A549 treated with CORT108297 at 1 μM for 4 hours (cell line): ENCODE data around the gene HBE1. TPM values are rescaled to one million over a fixed set of nuclear protein-coding genes. Genes with fewer than 3 reads are reported as not detected.

Experiments
- total RNA-seq: library from RNA; stranded (reverse); fragments of 200-300 nt; extraction: Qiagen RNA extraction; gene quantifications from 5 replicates; pipeline ENCODE4 v1.2.3, GENCODE V29; 2022

The HBE1 gene
- 0.15 to 0.29 TPM (median 0.21 TPM) in 3 of 5 replicates, not detected in the others for total RNA-seq

DNA sequence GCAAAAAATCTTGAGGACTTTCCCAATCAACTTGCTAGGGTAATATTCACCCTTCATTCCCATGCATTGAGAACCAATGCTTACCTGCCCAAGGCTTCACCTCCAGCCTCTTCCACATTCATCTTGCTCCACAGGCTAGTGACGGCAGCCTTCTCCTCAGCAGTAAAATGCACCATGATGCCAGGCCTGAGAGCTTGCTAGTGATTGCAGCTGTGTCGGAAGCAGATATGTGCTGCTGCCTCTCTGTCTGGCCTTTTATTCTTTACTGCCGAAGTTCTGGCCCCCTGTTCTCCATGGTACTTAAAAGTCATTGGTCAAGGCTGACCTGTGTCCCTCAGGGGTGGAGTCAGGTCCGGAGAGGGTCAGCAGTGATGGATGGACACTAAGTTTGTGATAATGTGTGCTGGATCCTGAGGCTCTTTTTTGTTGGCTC lies at the start of gene HBE1:
HBE1 (minus strand) TSS at position 231 of the 433 bp plus-strand sequence; CDS start at position 176, 55 bp downstream.

DNA sequence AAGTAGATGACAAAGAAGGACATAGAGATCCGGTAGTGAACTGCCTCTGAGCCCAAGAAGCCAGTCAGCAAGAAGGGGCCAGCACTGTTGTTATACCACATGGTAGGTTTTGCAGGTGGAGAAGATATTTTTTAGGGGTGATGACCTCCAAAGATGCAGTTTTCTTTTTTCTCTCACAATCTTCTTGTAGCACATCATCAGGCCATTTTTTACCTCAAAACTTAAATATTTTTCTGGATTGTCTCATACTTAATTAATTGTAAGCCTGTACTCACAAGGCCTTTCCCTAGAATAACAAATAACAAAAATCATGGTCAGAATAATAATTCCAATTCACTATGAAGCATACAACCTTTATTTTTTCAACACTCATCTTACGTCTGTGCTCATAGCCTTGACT lies 32.1 kb upstream of the HBE1 start, which contains the start of gene OR51B4:
OR51B4 (minus strand) TSS at position 101 of the 400 bp plus-strand sequence; CDS start at position 101, 0 bp downstream.

DNA sequence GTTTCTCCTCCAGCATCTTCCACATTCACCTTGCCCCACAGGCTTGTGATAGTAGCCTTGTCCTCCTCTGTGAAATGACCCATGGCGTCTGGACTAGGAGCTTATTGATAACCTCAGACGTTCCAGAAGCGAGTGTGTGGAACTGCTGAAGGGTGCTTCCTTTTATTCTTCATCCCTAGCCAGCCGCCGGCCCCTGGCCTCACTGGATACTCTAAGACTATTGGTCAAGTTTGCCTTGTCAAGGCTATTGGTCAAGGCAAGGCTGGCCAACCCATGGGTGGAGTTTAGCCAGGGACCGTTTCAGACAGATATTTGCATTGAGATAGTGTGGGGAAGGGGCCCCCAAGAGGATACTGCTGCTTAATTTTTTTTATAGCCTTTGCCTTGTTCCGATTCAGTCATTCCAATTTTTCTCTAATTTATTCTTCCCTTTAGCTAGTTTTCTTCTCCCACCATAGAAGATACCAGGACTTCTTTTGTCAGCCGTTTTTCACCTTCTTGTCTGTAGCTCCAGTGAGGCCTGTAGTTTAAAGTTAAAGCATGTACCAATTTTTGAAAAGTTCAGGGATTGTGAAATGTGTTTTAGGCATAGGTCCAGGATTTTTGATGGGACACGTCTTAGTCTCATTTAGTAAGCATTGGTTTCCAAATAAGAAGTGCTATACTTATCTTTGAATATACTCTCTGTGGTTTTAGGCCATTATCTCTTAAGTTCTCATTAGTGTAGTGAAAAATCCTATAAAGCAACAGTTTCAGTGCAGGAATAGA lies 14.9 kb downstream of the HBE1 start, which contains the start of gene HBG2:
HBG2 (minus strand) TSS at position 136 of the 768 bp plus-strand sequence; CDS start at position 83, 53 bp downstream.

DNA sequence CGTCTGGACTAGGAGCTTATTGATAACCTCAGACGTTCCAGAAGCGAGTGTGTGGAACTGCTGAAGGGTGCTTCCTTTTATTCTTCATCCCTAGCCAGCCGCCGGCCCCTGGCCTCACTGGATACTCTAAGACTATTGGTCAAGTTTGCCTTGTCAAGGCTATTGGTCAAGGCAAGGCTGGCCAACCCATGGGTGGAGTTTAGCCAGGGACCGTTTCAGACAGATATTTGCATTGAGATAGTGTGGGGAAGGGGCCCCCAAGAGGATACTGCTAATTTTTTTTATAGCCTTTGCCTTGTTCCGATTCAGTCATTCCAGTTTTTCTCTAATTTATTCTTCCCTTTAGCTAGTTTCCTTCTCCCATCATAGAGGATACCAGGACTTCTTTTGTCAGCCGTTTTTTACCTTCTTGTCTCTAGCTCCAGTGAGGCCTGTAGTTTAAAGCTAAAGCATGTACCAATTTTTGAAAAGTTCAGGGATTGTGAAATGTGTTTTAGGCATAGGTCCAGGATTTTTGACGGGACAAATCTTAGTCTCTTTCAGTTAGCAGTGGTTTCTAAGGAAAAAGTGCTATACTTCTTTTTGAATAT lies 19.8 kb downstream of the HBE1 start, which contains the start of gene HBG1:
HBG1 (minus strand) TSS at position 51 of the 590 bp plus-strand sequence. CDS start 53 bp downstream, outside the sequence.

DNA sequence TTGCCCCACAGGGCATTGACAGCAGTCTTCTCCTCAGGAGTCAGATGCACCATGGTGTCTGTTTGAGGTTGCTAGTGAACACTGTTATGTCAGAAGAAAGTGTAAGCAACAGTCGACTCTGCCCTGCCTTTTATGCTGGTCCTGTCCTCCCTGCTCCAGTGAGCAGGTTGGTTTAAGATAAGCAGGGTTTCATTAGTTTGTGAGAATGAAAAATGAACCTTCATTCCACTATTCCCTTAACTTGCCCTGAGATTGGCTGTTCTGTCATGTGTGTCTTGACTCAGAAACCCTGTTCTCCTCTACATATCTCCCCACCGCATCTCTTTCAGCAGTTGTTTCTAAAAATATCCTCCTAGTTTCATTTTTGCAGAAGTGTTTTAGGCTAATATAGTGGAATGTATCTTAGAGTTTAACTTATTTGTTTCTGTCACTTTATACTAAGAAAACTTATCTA lies 35.3 kb downstream of the HBE1 start, which contains the start of gene HBD:
HBD (minus strand) TSS at position 103 of the 454 bp plus-strand sequence; CDS start at position 53, 50 bp downstream.

DNA sequence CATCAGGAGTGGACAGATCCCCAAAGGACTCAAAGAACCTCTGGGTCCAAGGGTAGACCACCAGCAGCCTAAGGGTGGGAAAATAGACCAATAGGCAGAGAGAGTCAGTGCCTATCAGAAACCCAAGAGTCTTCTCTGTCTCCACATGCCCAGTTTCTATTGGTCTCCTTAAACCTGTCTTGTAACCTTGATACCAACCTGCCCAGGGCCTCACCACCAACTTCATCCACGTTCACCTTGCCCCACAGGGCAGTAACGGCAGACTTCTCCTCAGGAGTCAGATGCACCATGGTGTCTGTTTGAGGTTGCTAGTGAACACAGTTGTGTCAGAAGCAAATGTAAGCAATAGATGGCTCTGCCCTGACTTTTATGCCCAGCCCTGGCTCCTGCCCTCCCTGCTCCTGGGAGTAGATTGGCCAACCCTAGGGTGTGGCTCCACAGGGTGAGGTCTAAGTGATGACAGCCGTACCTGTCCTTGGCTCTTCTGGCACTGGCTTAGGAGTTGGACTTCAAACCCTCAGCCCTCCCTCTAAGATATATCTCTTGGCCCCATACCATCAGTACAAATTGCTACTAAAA lies 42.9 kb downstream of the HBE1 start, which contains the start of gene HBB:
HBB (minus strand) TSS at position 340 of the 579 bp plus-strand sequence; CDS start at position 290, 50 bp downstream.

Other genes starting within 250 kb of the HBE1 start
- gene OR52J3, start 223.4 kb downstream of the HBE1 start, total RNA-seq, result not detected in 5 replicates
- not detected in 5 replicates for gene OR52E2, start 210.3 kb downstream of the HBE1 start, total RNA-seq
- not detected in 5 replicates for gene OR52E1, start 200.4 kb downstream of the HBE1 start, total RNA-seq
- gene OR52A5, start 131.6 kb downstream of the HBE1 start, total RNA-seq, result not detected in 5 replicates
- gene OR52A1, start 115.2 kb downstream of the HBE1 start, total RNA-seq, result not detected in 5 replicates
- not detected in 5 replicates for gene OR51V1, start 69.3 kb downstream of the HBE1 start, total RNA-seq
- not detected in 5 replicates for gene HBB, start 42.9 kb downstream of the HBE1 start, total RNA-seq
- not detected in 5 replicates for gene HBD, start 35.5 kb downstream of the HBE1 start, total RNA-seq
- gene HBG1, start 20.1 kb downstream of the HBE1 start, total RNA-seq, result not detected in 5 replicates
- gene HBG2, start 15.2 kb downstream of the HBE1 start, total RNA-seq, result not detected in 5 replicates
- gene OR51B4, start 32.0 kb upstream of the HBE1 start, total RNA-seq, result not detected in 5 replicates
- not detected in 5 replicates for gene OR51B2, start 54.4 kb upstream of the HBE1 start, total RNA-seq
- not detected in 5 replicates for gene OR51B5, start 73.6 kb upstream of the HBE1 start, total RNA-seq
- gene OR51B6, start 81.6 kb upstream of the HBE1 start, total RNA-seq, result not detected in 5 replicates
- not detected in 5 replicates for gene OR51M1, start 113.9 kb upstream of the HBE1 start, total RNA-seq
- not detected in 5 replicates for gene OR51Q1, start 152.2 kb upstream of the HBE1 start, total RNA-seq
- gene OR51I1, start 171.6 kb upstream of the HBE1 start, total RNA-seq, result not detected in 5 replicates
- gene OR51I2, start 179.4 kb upstream of the HBE1 start, total RNA-seq, result not detected in 5 replicates
- gene OR52D1, start 218.7 kb upstream of the HBE1 start, total RNA-seq, result not detected in 5 replicates
- not detected in 5 replicates for gene UBQLN3, start 240.0 kb upstream of the HBE1 start, total RNA-seq
- 0.04 TPM in 1 of 5 replicates, not detected in the others for gene UBQLNL, start 246.8 kb upstream of the HBE1 start, total RNA-seq